ENCODE data around the gene C2CD2.

DNA sequence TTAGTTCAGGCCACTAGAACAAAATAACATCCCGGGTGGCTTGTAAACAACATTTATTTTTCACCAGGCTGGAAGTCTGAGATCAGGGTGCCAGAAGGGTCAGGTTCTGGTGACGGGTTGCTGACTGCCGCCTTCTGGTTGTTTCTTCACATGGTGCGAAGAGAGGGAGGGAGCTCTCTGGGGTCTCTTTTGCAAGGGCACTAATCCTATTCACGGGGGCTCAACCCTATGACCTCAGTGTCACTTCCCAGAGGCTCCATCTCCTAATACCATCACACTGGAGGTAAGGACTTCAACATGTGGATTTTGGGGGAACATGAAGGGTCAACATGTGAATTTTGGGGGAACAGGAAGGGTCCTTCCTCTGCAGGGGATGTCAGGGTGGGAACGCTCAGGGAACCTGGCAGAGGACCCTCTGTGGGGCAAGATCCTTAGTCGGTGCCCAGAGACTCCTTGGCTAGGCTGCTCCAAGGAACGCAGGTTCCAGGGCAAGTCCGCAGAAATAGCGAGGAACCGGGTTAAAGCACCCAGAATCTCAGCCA, 8.7 kb upstream of the C2CD2 start:
- TF ChIP-seq, protein P1, sequence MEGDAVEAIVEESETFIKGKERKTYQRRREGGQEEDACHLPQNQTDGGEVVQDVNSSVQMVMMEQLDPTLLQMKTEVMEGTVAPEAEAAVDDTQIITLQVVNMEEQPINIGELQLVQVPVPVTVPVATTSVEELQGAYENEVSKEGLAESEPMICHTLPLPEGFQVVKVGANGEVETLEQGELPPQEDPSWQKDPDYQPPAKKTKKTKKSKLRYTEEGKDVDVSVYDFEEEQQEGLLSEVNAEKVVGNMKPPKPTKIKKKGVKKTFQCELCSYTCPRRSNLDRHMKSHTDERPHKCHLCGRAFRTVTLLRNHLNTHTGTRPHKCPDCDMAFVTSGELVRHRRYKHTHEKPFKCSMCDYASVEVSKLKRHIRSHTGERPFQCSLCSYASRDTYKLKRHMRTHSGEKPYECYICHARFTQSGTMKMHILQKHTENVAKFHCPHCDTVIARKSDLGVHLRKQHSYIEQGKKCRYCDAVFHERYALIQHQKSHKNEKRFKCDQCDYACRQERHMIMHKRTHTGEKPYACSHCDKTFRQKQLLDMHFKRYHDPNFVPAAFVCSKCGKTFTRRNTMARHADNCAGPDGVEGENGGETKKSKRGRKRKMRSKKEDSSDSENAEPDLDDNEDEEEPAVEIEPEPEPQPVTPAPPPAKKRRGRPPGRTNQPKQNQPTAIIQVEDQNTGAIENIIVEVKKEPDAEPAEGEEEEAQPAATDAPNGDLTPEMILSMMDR (IDR thresholded peaks at IDR 0.05; ENCODE audit: low read depth, low read length, poor library complexity, severe bottlenecking), result no peak
- no peak for TF ChIP-seq EZH2phosphoT487 (IDR thresholded peaks at IDR 0.05; ENCODE audit: borderline replicate concordance, low read length)
